Embryonic facial prominence (tissue), 1 donor: ENCODE results near the gene FAM20C.
"Not testable (repeated sequence)": the region's sequence is repeated elsewhere in the genome, so short reads cannot be mapped to it uniquely, and the experiment has no call there.

Experiments
- DNase-seq: peaks from one replicate; pipeline ENCODE4 v3.0.0-alpha.2; 2016; ENCODE audit errors: extremely low spot score

The FAM20C gene

GRCh38 chr7:173209-173918, 19.0 kb upstream of the FAM20C start:
- no peak for DNase-seq

- DNase-seq: no peak
Observed at GRCh38 chr7:174716-175115, 17.7 kb upstream of the FAM20C start.

GRCh38 chr7:175955-176354, 16.4 kb upstream of the FAM20C start:
- no peak for DNase-seq

GRCh38 chr7:176381-176780, 16.0 kb upstream of the FAM20C start:
- no peak for DNase-seq

GRCh38 chr7:176786-177459, 15.4 kb upstream of the FAM20C start:
- no peak for DNase-seq

- DNase-seq: no peak
Observed at GRCh38 chr7:178444-178843, 13.9 kb upstream of the FAM20C start.

GRCh38 chr7:179209-179681, 13.1 kb upstream of the FAM20C start:
- no peak for DNase-seq

- DNase-seq: no peak
Observed at GRCh38 chr7:179948-180694, 12.2 kb upstream of the FAM20C start.

GRCh38 chr7:181738-182137, 10.6 kb upstream of the FAM20C start:
- DNase-seq: no peak

GRCh38 chr7:182502-182901, 9.9 kb upstream of the FAM20C start:
- DNase-seq: not testable (repeated sequence)

- DNase-seq: no peak
Observed at GRCh38 chr7:183496-184292, 8.7 kb upstream of the FAM20C start.

GRCh38 chr7:184294-185264, 7.8 kb upstream of the FAM20C start:
- DNase-seq: no peak

GRCh38 chr7:186516-187113, 5.8 kb upstream of the FAM20C start:
- DNase-seq: no peak

GRCh38 chr7:187227-187927, 5.0 kb upstream of the FAM20C start:
- no peak for DNase-seq

GRCh38 chr7:188174-188573, 4.2 kb upstream of the FAM20C start:
- DNase-seq: no peak

- DNase-seq: no peak
Observed at GRCh38 chr7:188727-189500, 3.5 kb upstream of the FAM20C start.

GRCh38 chr7:189719-190118, 2.7 kb upstream of the FAM20C start:
- no peak for DNase-seq

- DNase-seq: no peak
Observed at GRCh38 chr7:190196-190595, 2.2 kb upstream of the FAM20C start.
